GM15510 (cell line): ENCODE data around the gene CDK10.

Experiments
- POLR2A ChIP-seq: IDR thresholded peaks from 3 replicates; pipeline ENCODE4 v1.6.1; 2011; ENCODE audit warnings: borderline replicate concordance; ENCODE audit not compliant: insufficient read length; ENCODE audit errors: extremely low read depth

CDK10 gene

GRCh38 chr16:89657442-89658220, 28.9 kb upstream of the CDK10 start, which contains the start of the genes CHMP1A and SPATA33:
TSS of gene CHMP1A (minus strand) at chr16:89657708. CDS start at chr16:89657588, 120 bp downstream.
TSS of gene SPATA33 (plus strand) at chr16:89657836. CDS start at chr16:89657912, 76 bp downstream.
- TF ChIP-seq POLR2A: peak; percentile 78

- no peak for TF ChIP-seq POLR2A
Measured at GRCh38 chr16:89658221-89658879, 28.1 kb upstream of the CDK10 start.

GRCh38 chr16:89660146-89660545, 26.3 kb upstream of the CDK10 start:
- no peak for TF ChIP-seq POLR2A

GRCh38 chr16:89661215-89661614, 25.3 kb upstream of the CDK10 start:
- TF ChIP-seq POLR2A: no peak

GRCh38 chr16:89667633-89668032, 18.9 kb upstream of the CDK10 start:
- TF ChIP-seq POLR2A: no peak

- TF ChIP-seq POLR2A: no peak
Measured at GRCh38 chr16:89668790-89669158, 17.7 kb upstream of the CDK10 start.

- no peak for TF ChIP-seq POLR2A
Measured at GRCh38 chr16:89669755-89670154, 16.7 kb upstream of the CDK10 start.

- no peak for TF ChIP-seq POLR2A
Measured at GRCh38 chr16:89670496-89671431, 15.7 kb upstream of the CDK10 start.

- TF ChIP-seq POLR2A: no peak
Measured at GRCh38 chr16:89672177-89672941, 14.1 kb upstream of the CDK10 start.

GRCh38 chr16:89678258-89678657, 8.2 kb upstream of the CDK10 start:
- no peak for TF ChIP-seq POLR2A

- no peak for TF ChIP-seq POLR2A
Measured at GRCh38 chr16:89685916-89686315, 573 bp upstream of the CDK10 start.

- TF ChIP-seq POLR2A: no peak
Measured at GRCh38 chr16:89687092-89687940, 827 bp downstream of the CDK10 start.

GRCh38 chr16:89688395-89688794, 1.9 kb downstream of the CDK10 start:
- no peak for TF ChIP-seq POLR2A
